ENCODE measurements around the gene TTC1.

GRCh38 chr5:160075073-160075472 lies 66.1 kb downstream of the TTC1 start:
- TF ChIP-seq CTCF (IDR thresholded peaks at IDR 0.05) (no peak), POLR2A (IDR thresholded peaks at IDR 0.05) (no peak)
